HEK293 (cell line): ENCODE results near the gene IL23R.

Experiments
- CTCF ChIA-PET: fragments of 350-600 bp; formaldehyde crosslinking; extraction: SDS; loops from one replicate; lab custom pipeline; 2021; ENCODE audit warnings: antibody characterized with exemption; lab: Yijun Ruan, JAX
- POLR2A ChIA-PET: fragments of 300-600 bp; formaldehyde crosslinking; extraction: SDS; loops from one replicate; lab custom pipeline; 2020; ENCODE audit warnings: antibody characterized with exemption, inconsistent platforms; lab: Yijun Ruan, JAX
- H3K27ac ChIP-seq: fragments of 200-500 bp; sonication (Bioruptor generic); 2 replicates; pipeline ENCODE4 v1.5.1; 2014; ENCODE audit warnings: low read depth, low read length, control low read depth, inconsistent platforms; ENCODE audit errors: extremely low read depth
- H3K36me3 ChIP-seq, 2 experiments: fragments of 200-500 bp in 1 of 2; sonication (Bioruptor generic) in 1 of 2; 1 replicate in 1 of 2; 2 replicates in 1 of 2; pipeline ENCODE4 v1.5.1; 2014 to 2017; ENCODE audit warnings: inconsistent platforms in 2 of 2, low read length in 2 of 2; ENCODE audit not compliant: control insufficient read depth in 2 of 2, insufficient read depth in 1 of 2
- H3K4me1 ChIP-seq: fragments of 200-500 bp; sonication (Bioruptor generic); 2 replicates; pipeline ENCODE4 v1.5.1; 2014; ENCODE audit warnings: mild to moderate bottlenecking, low read length, inconsistent platforms; ENCODE audit not compliant: control insufficient read depth, insufficient read depth
- H3K4me3 ChIP-seq: 2 replicates; pipeline ENCODE4 v1.5.1; 2011; ENCODE audit warnings: low read depth, mild to moderate bottlenecking, control low read depth, low read length, moderate library complexity
- H3K9me3 ChIP-seq: fragments of 200-500 bp; sonication (Bioruptor generic); 2 replicates; pipeline ENCODE4 v1.5.1; 2014; ENCODE audit warnings: low read depth, low read length, inconsistent platforms; ENCODE audit not compliant: control insufficient read depth, insufficient read depth
- MEIS1 ChIP-seq: sonication (generic); formaldehyde crosslinking; IDR thresholded peaks from 2 replicates; pipeline ENCODE4 v1.8.1; 2022; ENCODE audit warnings: missing genetic modification reagents, mild to moderate bottlenecking, borderline replicate concordance
- SETDB1 ChIP-seq: IDR thresholded peaks from one replicate; pipeline ENCODE4 v1.6.1; 2017; ENCODE audit warnings: mild to moderate bottlenecking, low read length, moderate library complexity, mixed read lengths; ENCODE audit not compliant: insufficient read length
- WT1 ChIP-seq: fragments of 450-650 bp; formaldehyde crosslinking; IDR thresholded peaks from 2 replicates; pipeline ENCODE4 v1.5.1; 2016; ENCODE audit warnings: missing biosample characterization, missing genetic modification characterization
- ZNF114 ChIP-seq: fragments of 450-650 bp; formaldehyde crosslinking; IDR thresholded peaks from 2 replicates; pipeline ENCODE4 v1.5.0; 2017; ENCODE audit warnings: missing biosample characterization, missing genetic modification characterization
- ZNF138 ChIP-seq: fragments of 450-650 bp; formaldehyde crosslinking; IDR thresholded peaks from 2 replicates; pipeline ENCODE4 v1.5.1; 2016; ENCODE audit warnings: missing biosample characterization, missing genetic modification characterization, borderline replicate concordance
- ZNF140 ChIP-seq: fragments of 450-650 bp; formaldehyde crosslinking; IDR thresholded peaks from 2 replicates; pipeline ENCODE4 v1.5.1; 2016; ENCODE audit warnings: missing biosample characterization, missing genetic modification characterization
- ZNF157 ChIP-seq: fragments of 450-650 bp; formaldehyde crosslinking; IDR thresholded peaks from 2 replicates; pipeline ENCODE4 v1.5.1; 2016; ENCODE audit warnings: missing biosample characterization, missing genetic modification characterization
- ZNF169 ChIP-seq: fragments of 450-650 bp; formaldehyde crosslinking; IDR thresholded peaks from 2 replicates; pipeline ENCODE4 v1.5.1; 2016; ENCODE audit warnings: missing biosample characterization, missing genetic modification characterization
- ZNF174 ChIP-seq: fragments of 450-650 bp; formaldehyde crosslinking; IDR thresholded peaks from 2 replicates; pipeline ENCODE4 v1.5.0; 2017; ENCODE audit warnings: missing biosample characterization, mild to moderate bottlenecking, missing genetic modification characterization
- ZNF292 ChIP-seq: fragments of 450-650 bp; formaldehyde crosslinking; IDR thresholded peaks from 2 replicates; pipeline ENCODE4 v1.5.1; 2016; ENCODE audit warnings: low read depth, missing biosample characterization, missing genetic modification characterization, borderline replicate concordance
- ZNF335 ChIP-seq: fragments of 450-650 bp; formaldehyde crosslinking; conservative IDR thresholded peaks from 2 replicates; pipeline ENCODE4 v1.5.1; 2016; ENCODE audit warnings: missing biosample characterization, missing genetic modification characterization
- ZNF423 ChIP-seq: fragments of 450-650 bp; formaldehyde crosslinking; IDR thresholded peaks from 2 replicates; pipeline ENCODE4 v1.5.1; 2016; ENCODE audit warnings: missing biosample characterization, missing genetic modification characterization
- ZNF560 ChIP-seq: fragments of 450-650 bp; formaldehyde crosslinking; IDR thresholded peaks from 2 replicates; pipeline ENCODE4 v1.5.1; 2017; ENCODE audit warnings: missing biosample characterization, missing genetic modification characterization, borderline replicate concordance
- ZNF624 ChIP-seq: fragments of 450-650 bp; formaldehyde crosslinking; IDR thresholded peaks from 2 replicates; pipeline ENCODE4 v1.5.1; 2017; ENCODE audit warnings: missing biosample characterization, missing genetic modification characterization
- ZNF629 ChIP-seq: fragments of 450-650 bp; formaldehyde crosslinking; IDR thresholded peaks from 2 replicates; pipeline ENCODE4 v1.5.1; 2017; ENCODE audit warnings: missing biosample characterization, missing genetic modification characterization
- ZNF660 ChIP-seq: fragments of 450-650 bp; IDR thresholded peaks from 2 replicates; pipeline ENCODE4 v1.5.1; 2018; ENCODE audit warnings: missing biosample characterization, mild to moderate bottlenecking, missing genetic modification characterization
- ZNF670 ChIP-seq: fragments of 450-650 bp; formaldehyde crosslinking; IDR thresholded peaks from 2 replicates; pipeline ENCODE4 v1.5.1; 2016; ENCODE audit warnings: missing biosample characterization, missing genetic modification characterization, low read depth
- ZNF76 ChIP-seq: fragments of 450-650 bp; formaldehyde crosslinking; IDR thresholded peaks from 2 replicates; pipeline ENCODE4; 2016; ENCODE audit warnings: low read depth, missing biosample characterization, missing genetic modification characterization, borderline replicate concordance
- ZNF777 ChIP-seq: fragments of 450-650 bp; formaldehyde crosslinking; IDR thresholded peaks from 2 replicates; pipeline ENCODE4 v1.5.1; 2017; ENCODE audit warnings: missing biosample characterization, missing genetic modification characterization, borderline replicate concordance
- ZNF785 ChIP-seq: fragments of 450-650 bp; formaldehyde crosslinking; IDR thresholded peaks from 2 replicates; pipeline ENCODE4 v1.5.1; 2016; ENCODE audit warnings: missing biosample characterization, missing genetic modification characterization
- ZNF843 ChIP-seq: fragments of 450-650 bp; formaldehyde crosslinking; IDR thresholded peaks from 2 replicates; pipeline ENCODE4 v1.5.1; 2016; ENCODE audit warnings: missing biosample characterization, missing genetic modification characterization
- TF ChIP-seq, protein P1 (sequence below): fragments of 450-650 bp; formaldehyde crosslinking; IDR thresholded peaks from 2 replicates; pipeline ENCODE4 v1.5.1; 2016; ENCODE audit warnings: missing biosample characterization, missing genetic modification characterization
- TF ChIP-seq, protein P2 (sequence below): fragments of 450-650 bp; formaldehyde crosslinking; IDR thresholded peaks from 2 replicates; pipeline ENCODE4 v1.5.1; 2016; ENCODE audit warnings: missing biosample characterization, missing genetic modification characterization
- TF ChIP-seq, protein P3 (sequence below): fragments of 450-650 bp; formaldehyde crosslinking; IDR thresholded peaks from 2 replicates; pipeline ENCODE4 v1.5.1; 2016; ENCODE audit warnings: missing biosample characterization, missing genetic modification characterization, low read depth
- TF ChIP-seq, protein P4 (sequence below): fragments of 450-650 bp; formaldehyde crosslinking; IDR thresholded peaks from 2 replicates; pipeline ENCODE4 v1.5.1; 2017; ENCODE audit warnings: missing biosample characterization, missing genetic modification characterization

IL23R gene

DNA sequence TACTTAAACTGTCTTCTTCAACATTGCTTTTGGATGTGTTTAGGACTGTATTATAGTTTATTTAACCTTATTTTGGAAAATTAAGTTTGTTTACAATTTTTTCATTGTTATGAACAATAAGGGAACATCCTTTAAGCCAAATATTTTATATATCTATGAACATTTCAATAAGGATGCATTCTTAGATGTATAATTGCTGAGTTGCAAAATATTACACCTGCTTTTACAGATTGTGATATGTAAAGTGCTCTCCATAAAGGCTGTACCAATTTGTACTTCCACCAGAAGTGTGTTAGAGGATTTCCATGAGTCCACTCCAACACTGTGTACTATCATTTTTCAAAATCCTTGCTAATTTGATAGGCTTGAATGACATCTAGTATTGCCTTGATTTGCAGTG lies 7.7 kb downstream of the IL23R start:
- H3K4me1 ChIP-seq = no peaks in the 10 kb centered on the region
- ChIA-PET CTCF (no interaction called here), POLR2A (no interaction called here)
- H3K36me3 ChIP-seq = no peaks in the 10 kb centered on the region
- TF ChIP-seq ZNF660 (tag by site-specific recombination) (no peak), WT1 (tag by site-specific recombination) (no peak), ZNF335 (tag by site-specific recombination) (no peak), ZNF624 (tag by site-specific recombination) (no peak), SETDB1 (no peak), ZNF157 (no peak), ZNF777 (tag by site-specific recombination) (no peak), ZNF843 (tag by site-specific recombination) (no peak), ZNF140 (no peak)
- TF ChIP-seq, protein P1, sequence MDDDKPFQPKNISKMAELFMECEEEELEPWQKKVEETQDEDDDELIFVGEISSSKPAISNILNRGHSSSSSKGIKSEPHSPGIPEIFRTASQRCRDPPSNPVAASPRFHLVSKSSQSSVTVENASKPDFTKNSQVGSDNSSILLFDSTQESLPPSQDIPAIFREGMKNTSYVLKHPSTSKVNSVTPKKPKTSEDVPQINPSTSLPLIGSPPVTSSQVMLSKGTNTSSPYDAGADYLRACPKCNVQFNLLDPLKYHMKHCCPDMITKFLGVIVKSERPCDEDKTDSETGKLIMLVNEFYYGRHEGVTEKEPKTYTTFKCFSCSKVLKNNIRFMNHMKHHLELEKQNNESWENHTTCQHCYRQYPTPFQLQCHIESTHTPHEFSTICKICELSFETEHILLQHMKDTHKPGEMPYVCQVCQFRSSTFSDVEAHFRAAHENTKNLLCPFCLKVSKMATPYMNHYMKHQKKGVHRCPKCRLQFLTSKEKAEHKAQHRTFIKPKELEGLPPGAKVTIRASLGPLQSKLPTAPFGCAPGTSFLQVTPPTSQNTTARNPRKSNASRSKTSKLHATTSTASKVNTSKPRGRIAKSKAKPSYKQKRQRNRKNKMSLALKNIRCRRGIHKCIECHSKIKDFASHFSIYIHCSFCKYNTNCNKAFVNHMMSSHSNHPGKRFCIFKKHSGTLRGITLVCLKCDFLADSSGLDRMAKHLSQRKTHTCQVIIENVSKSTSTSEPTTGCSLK (tag by site-specific recombination) = no peak
- TF ChIP-seq, protein P2, sequence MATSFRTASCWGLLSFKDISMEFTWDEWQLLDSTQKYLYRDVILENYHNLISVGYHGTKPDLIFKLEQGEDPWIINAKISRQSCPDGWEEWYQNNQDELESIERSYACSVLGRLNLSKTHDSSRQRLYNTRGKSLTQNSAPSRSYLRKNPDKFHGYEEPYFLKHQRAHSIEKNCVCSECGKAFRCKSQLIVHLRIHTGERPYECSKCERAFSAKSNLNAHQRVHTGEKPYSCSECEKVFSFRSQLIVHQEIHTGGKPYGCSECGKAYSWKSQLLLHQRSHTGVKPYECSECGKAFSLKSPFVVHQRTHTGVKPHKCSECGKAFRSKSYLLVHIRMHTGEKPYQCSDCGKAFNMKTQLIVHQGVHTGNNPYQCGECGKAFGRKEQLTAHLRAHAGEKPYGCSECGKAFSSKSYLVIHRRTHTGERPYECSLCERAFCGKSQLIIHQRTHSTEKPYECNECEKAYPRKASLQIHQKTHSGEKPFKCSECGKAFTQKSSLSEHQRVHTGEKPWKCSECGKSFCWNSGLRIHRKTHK (tag by site-specific recombination) = no peak
- H3K27ac ChIP-seq = no peak overlapping the region
- no peak overlapping the region for H3K4me3 ChIP-seq
- H3K9me3 ChIP-seq = no peaks in the 10 kb centered on the region

DNA sequence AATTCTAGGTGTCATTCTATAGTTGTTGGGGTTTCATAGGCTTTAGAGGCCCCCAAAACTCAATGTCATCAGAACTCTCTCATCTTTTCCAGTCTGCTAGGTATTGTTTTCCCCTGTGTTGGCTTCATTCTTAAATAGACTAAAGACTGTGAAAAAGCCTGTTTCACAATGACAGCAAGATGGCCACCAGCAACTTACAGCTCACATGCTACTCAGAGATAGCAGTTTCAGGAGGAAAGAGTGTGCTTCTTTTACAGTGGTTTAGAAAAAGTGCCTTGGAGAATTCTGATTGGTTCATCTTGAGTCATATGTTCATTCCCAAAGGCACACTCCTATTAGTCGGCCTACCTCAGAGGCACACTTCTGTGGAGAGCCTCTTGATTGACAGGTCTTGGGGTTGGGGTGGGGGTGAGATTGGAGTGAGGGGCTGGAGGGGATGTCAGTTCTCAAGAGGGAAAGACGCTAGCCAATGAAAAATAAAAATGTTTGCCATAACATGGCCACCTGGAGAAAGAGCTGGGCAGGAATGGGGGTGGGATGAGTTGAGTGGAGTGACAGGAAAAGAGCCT lies 8.5 kb downstream of the IL23R start:
- TF ChIP-seq ZNF169 (tag by site-specific recombination) = no peak
- TF ChIP-seq, protein P3, sequence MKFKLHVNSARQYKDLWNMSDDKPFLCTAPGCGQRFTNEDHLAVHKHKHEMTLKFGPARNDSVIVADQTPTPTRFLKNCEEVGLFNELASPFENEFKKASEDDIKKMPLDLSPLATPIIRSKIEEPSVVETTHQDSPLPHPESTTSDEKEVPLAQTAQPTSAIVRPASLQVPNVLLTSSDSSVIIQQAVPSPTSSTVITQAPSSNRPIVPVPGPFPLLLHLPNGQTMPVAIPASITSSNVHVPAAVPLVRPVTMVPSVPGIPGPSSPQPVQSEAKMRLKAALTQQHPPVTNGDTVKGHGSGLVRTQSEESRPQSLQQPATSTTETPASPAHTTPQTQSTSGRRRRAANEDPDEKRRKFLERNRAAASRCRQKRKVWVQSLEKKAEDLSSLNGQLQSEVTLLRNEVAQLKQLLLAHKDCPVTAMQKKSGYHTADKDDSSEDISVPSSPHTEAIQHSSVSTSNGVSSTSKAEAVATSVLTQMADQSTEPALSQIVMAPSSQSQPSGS (tag by site-specific recombination) = no peak
- TF ChIP-seq ZNF114 (tag by site-specific recombination) = no peak
- no peak for TF ChIP-seq ZNF76 (tag by site-specific recombination)
- TF ChIP-seq, protein P4, sequence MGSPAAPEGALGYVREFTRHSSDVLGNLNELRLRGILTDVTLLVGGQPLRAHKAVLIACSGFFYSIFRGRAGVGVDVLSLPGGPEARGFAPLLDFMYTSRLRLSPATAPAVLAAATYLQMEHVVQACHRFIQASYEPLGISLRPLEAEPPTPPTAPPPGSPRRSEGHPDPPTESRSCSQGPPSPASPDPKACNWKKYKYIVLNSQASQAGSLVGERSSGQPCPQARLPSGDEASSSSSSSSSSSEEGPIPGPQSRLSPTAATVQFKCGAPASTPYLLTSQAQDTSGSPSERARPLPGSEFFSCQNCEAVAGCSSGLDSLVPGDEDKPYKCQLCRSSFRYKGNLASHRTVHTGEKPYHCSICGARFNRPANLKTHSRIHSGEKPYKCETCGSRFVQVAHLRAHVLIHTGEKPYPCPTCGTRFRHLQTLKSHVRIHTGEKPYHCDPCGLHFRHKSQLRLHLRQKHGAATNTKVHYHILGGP (tag by site-specific recombination) = no peak
- TF ChIP-seq, protein P2 (tag by site-specific recombination) = no peak
- no peak for TF ChIP-seq ZNF785 (tag by site-specific recombination)
- no peak for TF ChIP-seq ZNF174 (tag by site-specific recombination)
- TF ChIP-seq ZNF157 = no peak
- TF ChIP-seq ZNF670 (tag by site-specific recombination) = no peak
- TF ChIP-seq ZNF292 = no peak
- TF ChIP-seq MEIS1 = no peak
- TF ChIP-seq ZNF423 (tag by site-specific recombination) = no peak
- TF ChIP-seq ZNF629 = no peak
- no peak for TF ChIP-seq ZNF138 (tag by site-specific recombination)
- TF ChIP-seq ZNF560 = no peak
- ChIA-PET POLR2A (no interaction called here), CTCF (no interaction called here)

More for the DNA sequence above, 8.5 kb downstream of the IL23R start:
- Histone ChIP-seq H3K9me3 (no peaks in the 10 kb centered on the region), H3K4me1 (no peaks in the 10 kb centered on the region), H3K27ac (no peak overlapping the region), H3K4me3 (no peak overlapping the region), H3K36me3 (no peaks in the 10 kb centered on the region)
